Uterus (tissue), 2 donors: ENCODE measurements around the gene ICA1.

ENCODE experiments used
- POLR2A ChIP-seq, 2 donors: fragments of 450-650 bp; IDR thresholded peaks; one replicate each; pipeline ENCODE4 v1.6.1; 2016; ENCODE audit warnings: antibody characterized with exemption in 2 of 2, mild to moderate bottlenecking in 1 of 2, moderate library complexity in 1 of 2
- TF ChIP-seq, protein P1 (sequence below), 4 experiments: fragments of 200-600 bp in 2 of 4; fragments of 450-650 bp in 2 of 4; sonication (generic) in 2 of 4; IDR thresholded peaks; one replicate each; pipeline ENCODE4 v1.5.1; 2016 to 2019; ENCODE audit warnings: antibody characterized with exemption in 4 of 4, mild to moderate bottlenecking in 2 of 4, moderate library complexity in 1 of 4

DNA sequence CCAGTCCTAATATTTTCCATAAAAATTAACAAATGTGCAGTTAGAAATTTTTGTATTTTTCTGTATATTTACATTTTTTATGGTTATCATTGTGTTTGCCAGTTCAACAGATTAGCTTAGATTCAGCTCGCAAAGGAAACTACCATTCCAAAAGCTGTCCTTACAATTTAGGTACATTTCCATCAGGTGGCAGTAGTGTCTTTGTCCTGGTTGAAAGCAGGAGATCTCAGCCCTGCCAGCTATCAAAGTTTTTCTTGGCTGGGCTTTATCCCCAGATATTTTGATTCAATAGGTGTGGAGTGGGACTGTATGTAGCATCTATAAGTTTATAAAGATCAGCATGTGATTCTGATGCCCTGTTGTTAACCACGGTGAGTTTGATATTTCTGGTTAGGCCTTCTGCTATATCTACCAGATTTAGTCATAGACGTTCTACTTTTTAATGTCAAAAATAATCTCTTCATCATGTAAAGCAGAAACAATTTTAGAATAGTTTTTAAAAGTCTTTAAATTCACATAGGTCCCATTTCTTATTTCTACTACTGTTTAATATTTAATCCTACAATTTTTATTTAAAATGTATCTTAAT, 15.5 kb upstream of the ICA1 start:
- TF ChIP-seq, protein P1, sequence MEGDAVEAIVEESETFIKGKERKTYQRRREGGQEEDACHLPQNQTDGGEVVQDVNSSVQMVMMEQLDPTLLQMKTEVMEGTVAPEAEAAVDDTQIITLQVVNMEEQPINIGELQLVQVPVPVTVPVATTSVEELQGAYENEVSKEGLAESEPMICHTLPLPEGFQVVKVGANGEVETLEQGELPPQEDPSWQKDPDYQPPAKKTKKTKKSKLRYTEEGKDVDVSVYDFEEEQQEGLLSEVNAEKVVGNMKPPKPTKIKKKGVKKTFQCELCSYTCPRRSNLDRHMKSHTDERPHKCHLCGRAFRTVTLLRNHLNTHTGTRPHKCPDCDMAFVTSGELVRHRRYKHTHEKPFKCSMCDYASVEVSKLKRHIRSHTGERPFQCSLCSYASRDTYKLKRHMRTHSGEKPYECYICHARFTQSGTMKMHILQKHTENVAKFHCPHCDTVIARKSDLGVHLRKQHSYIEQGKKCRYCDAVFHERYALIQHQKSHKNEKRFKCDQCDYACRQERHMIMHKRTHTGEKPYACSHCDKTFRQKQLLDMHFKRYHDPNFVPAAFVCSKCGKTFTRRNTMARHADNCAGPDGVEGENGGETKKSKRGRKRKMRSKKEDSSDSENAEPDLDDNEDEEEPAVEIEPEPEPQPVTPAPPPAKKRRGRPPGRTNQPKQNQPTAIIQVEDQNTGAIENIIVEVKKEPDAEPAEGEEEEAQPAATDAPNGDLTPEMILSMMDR (IDR thresholded peaks at IDR 0.05), result no peak
- no peak for TF ChIP-seq POLR2A (IDR thresholded peaks at IDR 0.05)
